K562 (cell line): ENCODE data around the gene DMAC2. TPM values are rescaled to one million over a fixed set of nuclear protein-coding genes. Genes with fewer than 3 reads are reported as not detected.

Experiments
- CHCHD3 ChIP-seq: fragments of 250-450 bp; sonication (Bioruptor Pico); IDR thresholded peaks from 2 replicates; pipeline ENCODE4 v2.1.2; 2022; ENCODE audit warnings: mild to moderate bottlenecking
- ESRRB ChIP-seq: fragments of 250-450 bp; sonication (Bioruptor Pico); IDR thresholded peaks from 2 replicates; pipeline ENCODE4 v1.5.0; 2020; ENCODE audit warnings: mild to moderate bottlenecking, moderate library complexity, borderline replicate concordance
- ETV5 ChIP-seq: sonication (generic); formaldehyde crosslinking; IDR thresholded peaks from 2 replicates; pipeline ENCODE4 v1.4.0; 2020; ENCODE audit warnings: low read depth, mild to moderate bottlenecking, missing genetic modification reagents
- EZH2 ChIP-seq: IDR thresholded peaks from 2 replicates; pipeline ENCODE4 v1.6.1; 2012; ENCODE audit warnings: low read depth, mild to moderate bottlenecking, inconsistent platforms, low read length, borderline replicate concordance
- GABPA ChIP-seq: fragments of 200-800 bp; sonication (Bioruptor generic); conservative IDR thresholded peaks from 2 replicates; pipeline ENCODE4 v1.6.1; 2016; ENCODE audit warnings: low read depth, missing genetic modification characterization, missing compliant biosample characterization
- MAZ ChIP-seq, 2 experiments: fragments of 450-650 bp in 1 of 2; sonication (generic) in 1 of 2; formaldehyde crosslinking; IDR thresholded peaks in 1 of 2; conservative IDR thresholded peaks in 1 of 2; 2 replicates each; pipeline versions ENCODE4 v1.4.0 to v1.5.0; 2020; ENCODE audit warnings: mild to moderate bottlenecking in 1 of 2, missing genetic modification reagents in 1 of 2
- MNT ChIP-seq, 2 experiments: fragments of 450-650 bp; conservative IDR thresholded peaks; 2 replicates each; pipeline ENCODE4 v1.6.1; 2017; ENCODE audit warnings: mild to moderate bottlenecking in 2 of 2, moderate library complexity in 2 of 2
- NBN ChIP-seq: fragments of 450-650 bp; IDR thresholded peaks from 2 replicates; pipeline ENCODE4 v1.6.1; 2016; ENCODE audit warnings: low read depth, mild to moderate bottlenecking
- NR4A1 ChIP-seq, 2 experiments: fragments of 250-450 bp in 1 of 2; fragments of 450-650 bp in 1 of 2; sonication (Bioruptor Pico) in 1 of 2; IDR thresholded peaks; 2 replicates each; pipeline versions ENCODE4 v1.4.0 to v1.6.1; 2016 to 2020; ENCODE audit warnings: mild to moderate bottlenecking in 2 of 2, missing compliant biosample characterization in 1 of 2, missing genetic modification characterization in 1 of 2, moderate library complexity in 1 of 2
- PHF8 ChIP-seq: fragments of 200-600 bp; sonication (generic); IDR thresholded peaks from 2 replicates; pipeline ENCODE4 v1.6.1; 2012; ENCODE audit warnings: mixed run types, mild to moderate bottlenecking, inconsistent platforms, low read length, moderate library complexity, borderline replicate concordance
- POLR2AphosphoS5 ChIP-seq: IDR thresholded peaks from 2 replicates; pipeline ENCODE4 v1.6.1; 2011; ENCODE audit warnings: mild to moderate bottlenecking, low read depth, low read length, moderate library complexity; ENCODE audit not compliant: control insufficient read depth, insufficient read depth
- RBBP5 ChIP-seq: fragments of 200-600 bp; sonication (generic); IDR thresholded peaks from 2 replicates; pipeline ENCODE4 v1.6.1; 2012; ENCODE audit warnings: borderline replicate concordance, mild to moderate bottlenecking, low read length, control low read depth, inconsistent platforms; ENCODE audit not compliant: insufficient read depth, poor library complexity, severe bottlenecking
- SMARCC2 ChIP-seq: fragments of 450-650 bp; IDR thresholded peaks from 2 replicates; pipeline ENCODE4 v1.6.1; 2017; ENCODE audit warnings: antibody characterized with exemption, moderate library complexity, mild to moderate bottlenecking, low read depth
- STAT5A ChIP-seq: IDR thresholded peaks from 2 replicates; pipeline ENCODE4 v1.6.1; 2012; ENCODE audit warnings: low read length, inconsistent platforms, borderline replicate concordance
- polyA plus RNA-seq, 8 experiments: library from polyadenylated mRNA; depleted of rRNA in 4 of 8; stranded (reverse) in 5 of 8; unstranded in 3 of 8; fragments of >200 nt; fragmentation: Nextera tagmentation in 2 of 8; fragmentation: Illumina TruSeq in 1 of 8; extraction: Ambion mirVana in 2 of 8; extraction: Trizol in 1 of 8; gene quantifications; 2 replicates each; pipeline versions ENCODE4 v1.2.1 to v1.2.3, GENCODE V29; 2011 to 2014; ENCODE audit warnings: inconsistent platforms in 1 of 8, missing spikeins in 1 of 8
- total RNA-seq, 7 experiments: library from RNA; depleted of rRNA in 6 of 7; stranded (reverse); fragments of >200 nt in 6 of 7; fragmentation: Illumina TruSeq in 2 of 7; extraction: Trizol in 2 of 7; gene quantifications; 2 replicates each; pipeline versions ENCODE4 v1.2.1 to v1.2.3, GENCODE V29; 2011 to 2021; ENCODE audit warnings: low replicate concordance in 1 of 7
- TF ChIP-seq, protein P1 (sequence below): fragments of 450-650 bp; IDR thresholded peaks from 2 replicates; pipeline ENCODE4 v1.6.1; 2016; ENCODE audit warnings: missing biosample characterization, missing genetic modification characterization
- TF ChIP-seq, protein P2 (sequence below): fragments of 450-650 bp; IDR thresholded peaks from 2 replicates; pipeline ENCODE4 v1.6.1; 2016
- TF ChIP-seq, protein P3 (sequence below), 3 experiments: fragments of 200-800 bp in 1 of 3; fragments of 250-450 bp in 1 of 3; fragments of 450-650 bp in 1 of 3; sonication (Bioruptor Pico) in 1 of 3; sonication (Bioruptor generic) in 1 of 3; formaldehyde crosslinking in 1 of 3; IDR thresholded peaks; 2 replicates each; pipeline versions ENCODE4 v1.6.1 to v1.8.0; 2016 to 2022; ENCODE audit warnings: mild to moderate bottlenecking in 2 of 3, missing genetic modification characterization in 2 of 3, missing compliant biosample characterization in 1 of 3, moderate library complexity in 1 of 3

Gene DMAC2
- total and polyA plus RNA-seq, 9 of the 15 experiments (the other 6 are each of a cell fraction or from before 2014, with no cell fraction given) = 12.9 to 61.2 (median 43.1) TPM

- TF ChIP-seq RBBP5 (peak; percentile 93), STAT5A (no peak; the same call in 1 of the 2 replicates), NBN (peak; percentile 64; the same call in 1 of the 2 replicates), POLR2AphosphoS5 (peak; percentile 87), CHCHD3 (CRISPR knock-in tag) (no peak), SMARCC2 (no peak), EZH2 (no peak), NR4A1 (CRISPR knock-in tag; IDR thresholded peaks at IDR 0.05) (no peak), NR4A1 (tag; IDR thresholded peaks at IDR 0.05) (no peak), PHF8 (peak; percentile 95; the same call in 1 of the 2 replicates), GABPA (tag) (peak; percentile 93), MAZ (CRISPR knock-in tag; conservative IDR thresholded peaks at IDR 0.05 in 1 of 2, IDR thresholded peaks at IDR 0.05 in 1 of 2) (peak in 1 of 2 experiments; percentile 74; a peak in 3 of 4 replicates), ETV5 (CRISPR knock-in tag) (peak; percentile 86), MNT (conservative IDR thresholded peaks at IDR 0.05) (peak; percentile 78 to 94), ESRRB (CRISPR knock-in tag) (no peak)
- TF ChIP-seq, protein P1, sequence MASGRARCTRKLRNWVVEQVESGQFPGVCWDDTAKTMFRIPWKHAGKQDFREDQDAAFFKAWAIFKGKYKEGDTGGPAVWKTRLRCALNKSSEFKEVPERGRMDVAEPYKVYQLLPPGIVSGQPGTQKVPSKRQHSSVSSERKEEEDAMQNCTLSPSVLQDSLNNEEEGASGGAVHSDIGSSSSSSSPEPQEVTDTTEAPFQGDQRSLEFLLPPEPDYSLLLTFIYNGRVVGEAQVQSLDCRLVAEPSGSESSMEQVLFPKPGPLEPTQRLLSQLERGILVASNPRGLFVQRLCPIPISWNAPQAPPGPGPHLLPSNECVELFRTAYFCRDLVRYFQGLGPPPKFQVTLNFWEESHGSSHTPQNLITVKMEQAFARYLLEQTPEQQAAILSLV (tag) = 0 out of 2 replicates have a peak, but pooled peaks have one; percentile 24
- TF ChIP-seq, protein P2, sequence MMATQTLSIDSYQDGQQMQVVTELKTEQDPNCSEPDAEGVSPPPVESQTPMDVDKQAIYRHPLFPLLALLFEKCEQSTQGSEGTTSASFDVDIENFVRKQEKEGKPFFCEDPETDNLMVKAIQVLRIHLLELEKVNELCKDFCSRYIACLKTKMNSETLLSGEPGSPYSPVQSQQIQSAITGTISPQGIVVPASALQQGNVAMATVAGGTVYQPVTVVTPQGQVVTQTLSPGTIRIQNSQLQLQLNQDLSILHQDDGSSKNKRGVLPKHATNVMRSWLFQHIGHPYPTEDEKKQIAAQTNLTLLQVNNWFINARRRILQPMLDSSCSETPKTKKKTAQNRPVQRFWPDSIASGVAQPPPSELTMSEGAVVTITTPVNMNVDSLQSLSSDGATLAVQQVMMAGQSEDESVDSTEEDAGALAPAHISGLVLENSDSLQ = peak; percentile 91
- TF ChIP-seq, protein P3, sequence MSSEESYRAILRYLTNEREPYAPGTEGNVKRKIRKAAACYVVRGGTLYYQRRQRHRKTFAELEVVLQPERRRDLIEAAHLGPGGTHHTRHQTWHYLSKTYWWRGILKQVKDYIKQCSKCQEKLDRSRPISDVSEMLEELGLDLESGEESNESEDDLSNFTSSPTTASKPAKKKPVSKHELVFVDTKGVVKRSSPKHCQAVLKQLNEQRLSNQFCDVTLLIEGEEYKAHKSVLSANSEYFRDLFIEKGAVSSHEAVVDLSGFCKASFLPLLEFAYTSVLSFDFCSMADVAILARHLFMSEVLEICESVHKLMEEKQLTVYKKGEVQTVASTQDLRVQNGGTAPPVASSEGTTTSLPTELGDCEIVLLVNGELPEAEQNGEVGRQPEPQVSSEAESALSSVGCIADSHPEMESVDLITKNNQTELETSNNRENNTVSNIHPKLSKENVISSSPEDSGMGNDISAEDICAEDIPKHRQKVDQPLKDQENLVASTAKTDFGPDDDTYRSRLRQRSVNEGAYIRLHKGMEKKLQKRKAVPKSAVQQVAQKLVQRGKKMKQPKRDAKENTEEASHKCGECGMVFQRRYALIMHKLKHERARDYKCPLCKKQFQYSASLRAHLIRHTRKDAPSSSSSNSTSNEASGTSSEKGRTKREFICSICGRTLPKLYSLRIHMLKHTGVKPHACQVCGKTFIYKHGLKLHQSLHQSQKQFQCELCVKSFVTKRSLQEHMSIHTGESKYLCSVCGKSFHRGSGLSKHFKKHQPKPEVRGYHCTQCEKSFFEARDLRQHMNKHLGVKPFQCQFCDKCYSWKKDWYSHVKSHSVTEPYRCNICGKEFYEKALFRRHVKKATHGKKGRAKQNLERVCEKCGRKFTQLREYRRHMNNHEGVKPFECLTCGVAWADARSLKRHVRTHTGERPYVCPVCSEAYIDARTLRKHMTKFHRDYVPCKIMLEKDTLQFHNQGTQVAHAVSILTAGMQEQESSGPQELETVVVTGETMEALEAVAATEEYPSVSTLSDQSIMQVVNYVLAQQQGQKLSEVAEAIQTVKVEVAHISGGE (CRISPR knock-in tag; IDR thresholded peaks at IDR 0.05) = 0 out of 6 replicates have a peak, but pooled peaks of 1 of the 3 experiments have one; percentile 60
Observed at GRCh38 chr19:41439441-41440222, at the start of gene DMAC2 (continued).
